Subcutaneous adipose tissue (tissue), 4 donors: Measurements from ENCODE around the gene SORBS1. TPM values are rescaled to one million over a fixed set of nuclear protein-coding genes. Genes with fewer than 3 reads are reported as not detected.

Experiments used
- CTCF ChIP-seq: fragments of 450-650 bp; IDR thresholded peaks from one replicate; pipeline ENCODE4 v1.5.1; 2016; ENCODE audit warnings: low read depth, mild to moderate bottlenecking, control low read depth, antibody characterized with exemption, moderate library complexity
- total RNA-seq, 4 donors: library from RNA; depleted of rRNA; stranded (reverse); fragments of >200 nt; gene quantifications; one replicate each; pipeline ENCODE4 v1.1.0, GENCODE V29; 2016

The SORBS1 gene
- total RNA-seq, 4 donors from 2014 or later, result 460 to 715 (median 623) TPM

- TF ChIP-seq CTCF, result no peak
These were observed 267.5 kb downstream of the SORBS1 start for GRCh38 chr10:95293631-95294030.

- TF ChIP-seq CTCF, result no peak
These were observed 269.7 kb downstream of the SORBS1 start for GRCh38 chr10:95291365-95292039.

GRCh38 chr10:95290461-95291364 is 270.5 kb downstream of the SORBS1 start, which contains the start of gene PDLIM1:
Gene PDLIM1, minus strand, starts transcription at chr10:95291003. Its CDS starts 88 bp downstream, at chr10:95290915.
- no peak for TF ChIP-seq CTCF

GRCh38 chr10:95289921-95290421 is 271.2 kb downstream of the SORBS1 start:
- no peak for TF ChIP-seq CTCF

GRCh38 chr10:95289003-95289920 is 271.9 kb downstream of the SORBS1 start:
- no peak for TF ChIP-seq CTCF

GRCh38 chr10:95288303-95288702 is 272.9 kb downstream of the SORBS1 start:
- TF ChIP-seq CTCF, result no peak
